Stimulated activated CD4-positive, alpha-beta T cell treated with anti-CD3 and anti-CD28 coated beads, TNF-alpha, amount 100 ng/mL, for 24 hours (primary cell): ENCODE results near the gene ZSCAN10.

Experiments used
- DNase-seq, 3 experiments: peaks; one replicate each; pipeline ENCODE4 v3.0.0-alpha.2; 2020; ENCODE audit warnings: low read depth in 3 of 3

The ZSCAN10 gene

DNA sequence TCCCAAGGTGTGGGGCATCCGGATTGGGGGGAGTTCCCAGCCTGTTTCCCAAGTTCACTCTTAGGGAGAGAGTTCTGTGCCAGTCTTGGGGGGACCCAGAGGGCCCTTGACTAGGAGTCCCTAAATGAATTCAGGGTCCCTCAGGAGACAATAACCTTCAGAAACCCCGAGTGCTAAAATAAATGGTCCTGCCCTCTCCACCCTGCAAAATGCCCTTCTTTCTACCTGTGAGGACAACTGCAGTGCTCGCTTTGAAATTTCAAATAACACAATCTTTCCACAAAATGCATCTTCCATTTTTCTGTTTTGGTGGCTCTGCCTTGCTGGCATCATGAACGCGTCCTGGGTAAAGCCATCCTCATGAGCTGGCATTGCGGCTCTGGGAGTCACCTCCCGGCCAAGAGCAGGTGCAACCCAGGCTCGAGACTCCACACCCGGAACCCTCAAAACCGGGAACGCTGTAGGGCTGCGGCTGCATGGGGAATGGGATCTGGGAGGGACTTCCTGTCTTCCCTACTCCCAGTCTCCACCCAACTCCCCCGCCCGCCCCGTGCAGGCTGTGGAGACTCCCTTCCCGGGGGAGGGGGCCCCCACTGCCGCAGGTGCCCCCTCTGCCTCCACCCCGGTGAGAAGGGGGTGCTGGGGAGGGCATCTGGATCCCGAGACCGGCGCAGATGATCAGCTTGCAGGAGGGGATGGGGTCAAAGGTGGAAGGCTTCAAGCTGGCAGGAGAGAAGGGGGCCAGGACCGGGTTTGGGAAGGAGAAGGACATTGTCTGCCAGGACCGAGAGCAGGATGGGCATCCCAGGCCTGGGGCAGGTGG, 13.2 kb upstream of the ZSCAN10 start, which contains the start of gene ZNF205:
Gene ZNF205, plus strand, starts transcription at position 529 of the 823 bp plus-strand sequence. CDS start 845 bp downstream, outside the sequence.
- DNase-seq, result no peak

DNA sequence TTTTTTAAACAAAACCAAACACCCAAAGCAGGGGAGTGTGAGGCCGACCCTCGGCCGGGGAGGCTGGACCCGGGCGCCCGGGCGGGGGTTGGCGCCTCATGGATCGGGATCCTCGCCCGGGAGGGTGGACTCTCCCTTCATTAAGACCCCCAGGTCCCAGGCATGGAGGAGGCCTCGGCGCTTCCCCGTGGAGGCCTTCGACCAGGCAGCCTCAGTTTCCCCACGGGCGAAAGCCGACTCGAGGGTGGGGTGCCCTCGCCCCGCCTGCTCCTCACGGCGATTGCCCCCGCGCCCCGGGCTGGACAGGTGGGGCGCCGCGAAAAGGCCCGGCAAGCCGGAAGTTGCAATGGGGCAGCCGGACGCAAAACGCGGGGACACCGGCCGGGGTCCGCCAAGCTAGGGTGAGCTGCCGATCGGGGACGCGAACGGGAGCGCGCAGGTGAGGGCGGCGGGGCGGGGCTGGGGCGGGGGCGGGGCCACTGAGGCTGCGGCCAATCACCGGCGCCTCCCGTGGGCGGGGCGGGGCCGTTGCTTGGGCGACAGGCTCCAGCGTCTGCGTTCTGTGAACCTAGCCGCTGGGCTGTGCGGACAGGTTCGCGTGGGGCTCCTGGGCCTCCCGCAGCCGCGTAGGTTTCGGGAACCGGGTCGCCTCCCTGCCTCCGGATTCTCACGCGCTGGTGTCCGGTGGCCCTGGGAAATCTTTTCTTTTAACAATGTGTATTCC, 7.3 kb upstream of the ZSCAN10 start:
- peak; percentile 80 to 93 (median 81) for DNase-seq

DNA sequence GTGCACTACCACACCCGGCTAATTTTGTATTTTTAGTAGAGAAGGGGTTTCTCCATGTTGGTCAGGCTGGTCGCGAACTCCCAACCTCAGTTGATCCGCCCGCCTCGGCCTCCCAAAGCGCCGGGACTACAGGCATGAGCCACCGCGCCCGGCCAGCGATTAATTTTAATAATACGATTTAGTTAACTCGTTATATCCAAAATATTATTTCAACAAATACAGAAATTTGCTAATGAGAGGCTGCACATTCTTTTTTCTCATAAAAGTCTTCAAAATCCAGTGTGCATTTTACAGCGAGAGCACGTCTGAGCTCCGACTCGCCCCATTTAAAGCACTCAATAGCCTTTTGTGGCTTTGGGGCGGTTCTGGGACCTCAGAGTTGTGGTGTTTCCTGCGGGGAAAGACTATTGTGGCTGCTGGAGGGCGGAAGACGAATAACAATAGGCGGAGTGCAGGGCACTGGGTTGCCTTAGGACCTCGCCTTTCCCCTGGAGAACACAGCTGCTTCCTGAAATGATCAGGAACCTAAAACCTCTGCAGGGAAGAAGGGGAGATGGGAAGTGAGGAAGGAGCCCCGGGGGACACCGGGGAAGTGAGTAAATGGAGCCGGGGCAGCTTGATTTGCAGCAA, 2.9 kb upstream of the ZSCAN10 start:
- no peak for DNase-seq

DNA sequence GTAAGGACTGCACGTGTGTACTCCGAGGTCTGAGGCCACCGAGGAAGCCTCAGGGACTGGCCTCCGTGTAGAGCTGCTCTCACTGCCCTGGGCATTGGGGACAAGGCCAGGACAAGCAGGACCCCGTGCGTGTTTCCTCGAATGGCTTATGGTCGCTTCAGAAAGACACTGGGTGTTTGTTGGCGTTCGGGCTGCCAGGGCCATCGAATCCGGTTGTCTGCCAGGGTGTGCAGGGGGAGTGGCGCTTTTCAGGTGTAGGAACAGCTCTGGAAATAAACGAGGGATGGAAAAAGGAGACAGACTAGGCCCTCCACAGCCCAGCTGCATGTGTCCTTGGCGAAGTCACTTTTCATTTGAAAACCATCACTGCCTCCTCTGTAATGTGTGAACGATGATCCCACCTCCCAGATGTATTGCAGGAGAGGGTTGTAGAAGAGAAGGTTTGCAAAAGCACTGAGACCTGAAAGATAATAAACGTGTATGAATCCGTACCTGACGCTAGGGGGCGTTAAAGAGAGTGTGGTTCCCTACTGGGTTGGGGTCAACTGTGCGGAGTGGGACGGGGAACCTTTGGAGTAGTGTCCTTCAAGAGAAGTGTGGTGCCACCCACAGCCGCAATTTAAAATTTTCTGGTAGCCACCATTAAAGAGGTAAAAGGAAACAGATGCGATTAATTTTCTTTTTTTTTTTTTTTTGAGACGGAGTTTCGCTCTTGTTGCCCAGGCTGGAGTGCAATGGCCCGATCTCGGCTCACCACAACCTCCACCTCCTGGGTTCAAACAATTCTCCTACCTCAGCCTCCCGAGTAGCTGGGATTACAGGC, 2.1 kb upstream of the ZSCAN10 start:
- no peak for DNase-seq

DNA sequence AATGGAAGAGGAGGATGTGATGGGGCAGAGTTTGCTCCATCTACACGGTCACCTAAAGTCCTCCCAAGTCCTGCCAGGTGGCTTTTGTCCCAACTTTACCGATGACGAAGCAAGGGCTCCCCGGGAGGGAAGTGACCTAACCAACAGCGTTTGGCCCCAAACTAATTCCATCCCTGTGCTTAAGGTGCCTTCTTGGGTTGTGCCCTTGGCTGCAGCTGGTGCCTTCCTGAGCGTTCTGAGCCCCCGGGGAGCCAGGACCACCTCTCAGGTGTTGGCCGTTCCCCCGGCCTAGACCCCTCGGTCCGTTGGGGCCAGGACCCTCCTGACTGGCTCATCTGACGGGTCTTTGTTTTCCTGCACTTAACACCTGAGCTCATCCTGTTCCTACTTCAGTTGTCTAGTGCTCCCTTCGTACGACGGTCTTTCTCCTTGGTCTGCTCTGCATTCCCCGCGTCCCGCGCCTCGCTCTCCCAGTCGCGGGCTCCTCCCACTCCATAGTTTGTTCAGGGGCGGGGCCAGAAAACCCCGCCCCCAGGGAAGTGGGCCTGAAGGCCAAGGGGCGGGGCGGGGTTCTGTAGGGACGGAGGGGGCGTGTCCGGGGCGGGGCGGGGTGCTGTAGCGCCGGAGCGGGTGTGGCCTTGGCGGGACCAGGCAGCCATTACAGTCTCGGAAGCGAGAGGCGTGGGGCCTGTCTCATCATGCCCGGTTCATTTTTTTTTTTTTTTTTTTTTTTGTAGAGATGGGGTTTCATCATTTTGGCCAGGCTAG, 822 bp upstream of the ZSCAN10 start:
- peak; percentile 84 to 95 (median 87) for DNase-seq

DNA sequence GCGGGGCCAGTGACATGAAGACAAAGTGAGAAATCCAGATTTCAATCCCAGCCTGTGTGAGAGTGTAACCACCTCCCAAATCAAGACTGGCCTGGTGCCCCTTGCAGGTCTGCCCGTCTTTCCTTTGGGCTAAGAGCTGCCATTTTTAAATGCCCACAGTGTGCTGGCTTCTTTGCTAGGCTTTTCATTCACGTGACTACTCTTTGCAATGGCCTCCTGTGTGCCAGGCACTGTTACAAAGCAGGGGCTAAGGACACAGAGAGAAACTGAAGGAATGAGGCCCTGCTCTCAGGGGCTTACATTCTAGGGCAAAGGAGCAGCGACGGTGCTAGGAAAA, 269 bp upstream of the ZSCAN10 start:
- no peak for DNase-seq

DNA sequence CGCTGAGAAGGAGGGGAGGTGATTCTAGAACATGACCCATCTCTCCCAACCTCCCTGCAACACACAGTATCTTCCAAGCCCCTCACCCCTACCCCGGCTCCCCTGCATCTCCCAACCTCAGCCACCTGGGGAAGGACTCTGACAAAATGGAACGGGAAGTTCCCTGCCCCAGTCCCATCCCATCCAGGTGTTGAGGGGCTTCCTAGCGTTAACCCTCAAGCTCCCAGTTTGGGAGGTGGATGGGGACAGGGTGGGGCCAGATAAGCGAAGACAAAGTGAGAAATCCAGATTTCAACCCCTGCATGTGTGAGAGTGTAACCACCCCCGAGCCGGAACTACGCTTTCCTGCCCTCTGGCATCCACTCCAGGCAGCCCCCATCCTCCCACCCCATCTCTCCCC, 1.8 kb downstream of the ZSCAN10 start:
- DNase-seq, result no peak

DNA sequence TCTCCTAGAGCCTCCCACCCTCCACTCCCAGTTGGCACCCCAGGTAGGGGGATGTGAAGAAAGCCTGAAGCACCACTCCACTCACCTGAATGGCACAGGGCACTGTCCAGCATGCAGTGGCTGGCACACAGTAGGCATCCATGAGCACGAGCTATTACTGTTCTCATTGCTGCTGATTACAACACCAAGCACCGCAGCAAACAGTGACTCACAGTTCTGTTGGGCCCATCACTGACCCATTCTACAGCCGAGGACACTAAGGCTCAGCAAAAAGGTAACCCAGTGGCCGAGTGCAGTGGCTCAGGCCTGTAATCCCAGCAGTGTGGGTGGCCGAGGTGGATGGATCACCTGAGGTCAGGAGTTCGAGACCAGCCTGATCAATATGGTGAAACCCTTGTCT, 2.7 kb downstream of the ZSCAN10 start:
- no peak for DNase-seq

DNA sequence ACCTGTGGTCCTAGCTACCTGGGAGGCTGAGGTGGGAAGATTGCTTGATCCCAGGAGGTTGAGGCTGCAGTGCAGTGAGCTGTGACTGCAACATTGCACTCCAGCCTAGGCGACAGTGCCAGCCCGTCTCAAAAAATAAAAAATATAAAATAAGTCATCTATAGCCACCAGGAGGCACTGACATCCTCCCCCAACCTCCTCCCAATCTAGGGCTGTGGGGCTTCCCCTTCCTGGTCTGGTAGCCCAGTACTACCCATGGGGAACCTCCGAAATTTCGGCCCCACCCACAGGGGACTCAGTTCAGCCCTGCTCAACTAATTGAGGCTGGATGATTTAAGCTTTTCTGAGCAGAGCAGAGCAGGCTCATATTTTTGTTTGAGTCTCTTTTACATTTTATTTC, 3.2 kb downstream of the ZSCAN10 start:
- peak in 1 of 3 experiments; percentile 59 for DNase-seq

DNA sequence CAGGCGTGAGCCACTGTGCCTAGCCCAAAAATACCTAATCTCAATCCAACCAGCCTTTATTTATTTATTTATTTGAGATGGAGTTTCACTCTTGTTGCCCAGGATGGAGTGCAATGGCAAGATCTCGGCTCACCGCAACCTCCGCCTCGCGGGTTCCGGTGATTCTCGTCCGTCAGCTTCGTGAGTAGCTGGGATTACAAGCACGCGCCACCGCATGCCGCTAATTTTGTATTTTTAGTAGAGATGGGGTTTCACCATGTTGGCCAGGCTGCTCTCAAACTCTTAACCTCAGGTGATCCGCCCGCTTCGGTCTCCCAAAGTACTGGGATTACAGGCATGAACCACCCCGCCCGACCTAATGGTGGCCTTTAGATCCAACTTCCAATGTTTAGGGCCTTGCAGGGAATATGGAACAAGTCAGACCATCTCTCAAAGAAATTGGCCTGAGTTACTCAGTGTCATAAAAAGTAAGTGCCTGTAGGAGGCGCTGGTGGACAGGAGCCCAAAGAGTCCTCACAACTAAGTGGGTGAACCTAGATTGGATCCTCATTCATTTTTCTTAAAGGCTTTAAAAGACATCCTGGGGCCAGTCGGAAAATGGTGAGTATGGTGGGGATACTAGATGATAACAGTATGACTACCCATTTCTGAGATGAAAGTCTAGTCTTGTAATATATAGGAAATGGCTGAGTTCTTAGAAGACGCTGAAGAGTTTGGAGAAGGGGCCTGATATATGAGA, 4.6 kb downstream of the ZSCAN10 start:
- no peak for DNase-seq

DNA sequence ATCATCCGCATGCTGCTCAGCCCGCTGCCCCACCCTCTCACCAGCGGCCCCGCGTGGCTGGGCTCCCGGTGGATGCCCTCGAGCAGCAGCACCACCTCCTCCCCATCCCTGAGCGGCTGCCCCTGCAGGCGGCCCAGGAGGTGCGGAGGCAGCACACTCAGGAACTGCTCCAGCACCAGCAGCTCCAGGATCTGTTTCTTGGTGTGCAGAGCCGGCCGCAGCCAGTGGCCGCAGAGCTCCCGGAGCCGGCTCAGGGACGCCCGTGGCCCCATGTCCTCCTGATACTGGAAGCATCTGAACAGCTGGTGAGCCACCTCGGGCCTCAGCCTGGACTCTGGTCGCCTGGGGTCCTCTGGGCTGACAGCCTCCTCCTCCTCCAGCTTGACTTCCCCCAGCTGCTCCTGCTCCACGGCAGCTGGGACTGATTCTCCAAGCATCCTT, 6.6 kb downstream of the ZSCAN10 start:
- no peak for DNase-seq

DNA sequence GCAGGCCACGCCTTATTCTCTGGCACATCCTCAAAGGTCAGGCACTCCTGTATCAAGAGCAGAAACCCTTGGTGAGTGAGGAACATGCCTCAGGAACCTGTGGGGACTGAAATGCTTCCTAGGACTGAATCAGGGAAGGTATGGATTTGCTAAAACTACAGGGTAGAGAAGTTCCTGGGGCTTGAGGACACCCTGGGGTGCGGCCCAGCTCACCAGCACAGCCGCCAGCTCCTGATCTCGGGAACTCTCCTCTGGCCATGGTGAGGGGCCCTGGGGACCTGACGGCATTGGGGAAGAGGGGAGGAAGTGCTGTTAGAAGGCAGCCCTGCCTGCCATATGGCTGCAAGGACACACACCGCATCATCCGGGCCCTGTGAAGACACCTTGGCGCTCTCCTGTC, 7.5 kb downstream of the ZSCAN10 start:
- no peak for DNase-seq

DNA sequence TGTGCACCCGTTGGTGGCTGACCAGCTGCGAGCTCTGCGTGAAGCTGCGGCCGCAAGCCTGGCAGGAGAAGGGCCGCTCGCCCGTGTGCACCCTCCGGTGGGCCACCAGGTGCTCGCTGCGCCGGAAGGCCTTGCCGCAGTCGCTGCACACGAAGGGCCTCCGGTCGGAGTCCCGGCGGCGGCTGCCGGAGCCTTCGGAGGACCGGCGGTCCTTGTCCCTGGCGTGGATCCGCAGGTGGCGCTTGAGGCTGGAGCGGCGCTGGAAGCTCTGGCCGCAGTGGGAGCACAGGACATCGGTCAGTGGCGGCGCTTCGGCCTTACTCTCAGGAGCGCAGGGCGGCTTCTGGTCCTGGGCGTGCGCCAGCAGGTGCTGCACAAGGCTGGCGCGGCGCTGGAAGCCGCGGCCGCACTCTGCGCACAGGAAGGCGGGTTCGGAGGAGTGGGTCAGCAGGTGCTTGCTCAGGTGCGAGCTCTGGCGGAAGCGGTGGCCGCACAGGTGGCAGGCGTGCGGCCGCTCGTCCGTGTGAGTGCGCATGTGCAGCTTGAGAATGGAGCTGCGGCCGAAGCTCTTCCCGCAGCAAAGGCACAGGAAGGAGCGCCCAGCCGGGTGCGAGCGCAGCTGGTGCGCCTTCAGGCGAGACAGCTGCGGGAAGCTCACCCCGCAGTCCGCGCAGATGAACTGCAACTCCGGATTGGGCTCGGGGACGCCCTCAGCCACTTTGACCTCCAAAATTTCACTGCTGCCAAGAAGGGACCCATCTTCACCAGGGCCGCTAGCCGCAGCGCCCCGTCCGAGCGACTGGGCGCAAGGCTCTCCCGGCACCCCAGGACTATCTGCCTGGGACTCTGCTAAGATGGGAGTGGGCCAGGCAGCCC, 9.1 kb downstream of the ZSCAN10 start:
- no peak for DNase-seq

DNA sequence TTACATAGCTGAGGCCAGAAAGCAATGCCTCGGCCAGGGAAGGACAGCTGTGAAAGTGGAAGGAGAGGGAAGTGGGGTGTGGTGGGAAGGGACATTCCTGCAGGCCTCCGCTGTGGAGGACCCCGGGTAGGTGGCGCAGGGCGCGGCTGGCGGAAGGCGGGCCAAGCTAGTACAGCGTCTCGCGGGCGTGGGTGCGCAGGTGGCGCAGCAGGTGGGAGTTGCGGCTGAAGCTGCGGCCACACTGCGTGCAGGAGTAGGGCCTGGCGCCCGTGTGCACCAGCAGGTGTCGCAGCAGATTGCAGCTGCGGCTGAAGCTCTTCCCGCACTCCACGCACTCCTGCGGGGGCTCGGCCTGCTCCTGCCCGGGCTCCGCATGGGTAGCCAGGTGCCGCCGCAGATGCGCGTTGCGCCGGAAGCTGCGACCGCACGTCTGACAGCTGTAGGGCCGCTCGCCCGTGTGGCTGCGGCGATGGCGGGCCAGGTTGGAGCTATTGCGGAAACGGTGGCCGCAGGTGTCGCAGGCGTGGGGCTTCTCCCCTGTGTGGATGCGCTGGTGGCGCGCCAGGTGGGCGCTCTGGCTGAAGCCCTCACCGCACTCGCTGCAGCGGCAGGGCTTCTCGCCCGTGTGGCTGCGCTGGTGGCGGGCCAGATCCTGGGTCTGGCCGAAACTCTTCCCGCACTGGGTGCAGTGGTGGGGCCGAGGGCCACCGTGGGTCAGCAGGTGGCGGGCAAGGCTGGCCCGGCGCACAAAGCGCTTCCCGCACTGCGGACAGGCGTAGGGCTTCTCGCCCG, 10.0 kb downstream of the ZSCAN10 start:
- no peak for DNase-seq

DNA sequence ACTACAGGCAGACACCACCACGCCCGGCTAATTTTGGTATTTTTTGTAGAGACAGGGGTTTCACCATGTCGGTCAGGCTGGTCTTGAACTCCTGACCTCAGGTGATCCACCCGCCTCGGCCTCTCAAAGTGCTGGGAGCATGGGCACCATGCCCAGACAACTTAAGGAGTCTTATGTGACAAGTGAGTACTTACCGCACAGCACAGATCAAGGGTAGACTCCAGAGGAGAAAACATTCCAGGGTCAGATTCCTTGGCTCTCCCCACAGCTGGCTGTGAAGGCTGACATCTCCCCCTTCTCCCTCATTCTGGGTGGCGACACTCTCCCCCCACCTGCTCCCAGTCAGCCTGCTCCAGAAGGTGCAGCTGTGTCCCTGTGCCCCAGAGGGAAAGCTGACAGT, 10.6 kb downstream of the ZSCAN10 start:
- DNase-seq, result no peak

DNA sequence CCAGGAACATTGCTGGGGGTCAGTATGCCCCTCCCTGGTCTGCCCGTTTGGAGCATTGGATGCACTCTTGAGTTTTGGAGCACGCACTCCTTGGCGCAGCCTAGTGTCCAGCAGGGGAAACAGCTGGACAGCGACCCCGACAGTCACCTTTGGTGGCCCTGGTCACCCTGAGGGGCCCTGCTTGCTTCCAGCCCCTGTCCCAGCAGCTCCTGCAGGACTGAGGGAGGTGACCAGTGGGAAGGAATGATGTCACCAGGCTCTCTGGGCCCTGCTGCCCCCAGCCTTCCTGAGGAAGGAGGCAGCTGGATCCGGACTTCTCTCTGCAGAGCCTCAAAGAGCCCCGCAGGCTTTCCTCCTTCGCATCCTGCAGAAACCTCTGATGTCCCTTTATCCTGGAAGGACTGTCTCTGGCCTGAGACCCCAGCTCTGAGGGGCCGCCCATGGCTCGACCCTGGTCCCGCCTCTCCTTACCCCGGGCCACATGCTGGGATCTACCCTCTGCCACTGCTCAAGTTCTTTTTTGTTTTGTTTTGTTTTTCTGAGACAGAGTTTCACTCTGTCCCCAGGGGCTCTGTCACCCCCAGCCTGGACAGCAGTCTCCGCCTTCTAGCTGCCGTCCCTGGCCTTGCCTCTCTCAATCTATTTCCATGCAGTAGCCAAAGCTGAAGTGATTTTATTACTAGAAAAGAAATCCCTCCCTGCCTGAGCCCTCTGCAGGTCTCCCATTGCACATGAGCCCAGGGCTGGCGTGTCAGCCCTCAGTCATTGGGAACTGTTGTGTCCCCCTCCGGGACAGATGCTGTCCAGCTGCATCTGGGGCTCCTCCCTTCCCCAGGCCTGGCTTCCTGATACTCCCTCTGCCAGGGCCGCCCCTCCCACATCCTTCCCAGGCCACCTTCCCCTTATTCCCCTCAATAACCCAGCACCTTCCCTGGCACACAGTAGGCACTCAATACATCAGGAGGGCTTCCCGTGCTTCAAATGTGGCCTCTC, 11.6 kb downstream of the ZSCAN10 start:
- DNase-seq, result no peak

DNA sequence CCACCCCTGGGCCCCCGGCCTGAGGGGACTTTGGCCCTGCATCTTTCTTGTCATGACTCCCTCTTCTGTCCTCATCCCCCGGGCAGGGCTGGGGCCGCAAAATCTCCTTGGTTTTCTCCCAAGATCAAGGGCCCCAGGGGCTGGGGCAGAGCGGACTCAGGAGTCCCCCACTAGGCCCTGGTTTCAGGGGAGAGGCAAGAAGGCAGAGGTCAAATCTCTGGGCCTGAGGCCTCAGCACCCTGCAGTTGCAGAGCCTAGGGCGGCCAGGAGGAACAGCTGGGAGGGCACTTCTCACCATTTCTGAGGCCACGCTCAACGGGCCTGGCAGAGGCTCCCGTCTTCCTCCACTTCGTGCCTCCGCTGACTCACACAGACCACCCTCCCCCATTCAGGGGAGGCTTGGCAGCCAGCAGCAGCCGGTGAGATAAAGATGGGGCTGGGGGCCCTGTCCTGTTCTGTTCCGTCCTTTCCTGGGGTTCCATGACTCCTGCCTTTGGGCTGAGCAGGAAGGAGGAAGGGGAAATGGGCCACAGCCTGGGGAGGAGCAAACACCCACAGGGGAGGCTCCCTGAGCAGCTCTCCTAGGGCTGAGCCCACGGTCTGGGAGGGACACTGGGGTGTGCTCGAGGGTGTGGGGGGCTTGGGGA, 12.4 kb downstream of the ZSCAN10 start:
- DNase-seq, result no peak
